SK-N-SH treated with all-trans-retinoic acid at 6 μM for 48 hours (cell line): ENCODE results near the gene LCE2A.
"Not testable (repeated sequence)": the region's sequence is repeated elsewhere in the genome, so short reads cannot be mapped to it uniquely, and the experiment has no call there.

Source experiments
- ATAC-seq: fragments of 200-7000 bp; cut with Tn5 transposase; 3 replicates; pipeline ENCODE4 v1.9.1; 2020; ENCODE audit warnings: mild to moderate bottlenecking, moderate library complexity
- ARNTL ChIP-seq: fragments of 450-650 bp; formaldehyde crosslinking; IDR thresholded peaks from 2 replicates; pipeline ENCODE4 v1.5.0; 2020; ENCODE audit warnings: low read depth, mild to moderate bottlenecking, moderate library complexity, borderline replicate concordance
- BACH2 ChIP-seq: fragments of 250-450 bp; sonication (Bioruptor Pico); IDR thresholded peaks from 2 replicates; pipeline ENCODE4 v1.9.0; 2021; ENCODE audit warnings: mild to moderate bottlenecking, borderline replicate concordance
- CSDC2 ChIP-seq: fragments of 250-450 bp; sonication (Bioruptor Pico); IDR thresholded peaks from 2 replicates; pipeline ENCODE4 v1.5.0; 2020; ENCODE audit warnings: mild to moderate bottlenecking, moderate library complexity
- ESRRG ChIP-seq: fragments of 250-450 bp; sonication (Bioruptor Pico); IDR thresholded peaks from 2 replicates; pipeline ENCODE4 v1.6.1; 2021; ENCODE audit warnings: mild to moderate bottlenecking
- GLIS3 ChIP-seq: fragments of 250-450 bp; sonication (Bioruptor Pico); IDR thresholded peaks from 2 replicates; pipeline ENCODE4 v1.5.0; 2020; ENCODE audit warnings: mild to moderate bottlenecking, moderate library complexity
- ISL1 ChIP-seq: fragments of 250-450 bp; sonication (Bioruptor Pico); IDR thresholded peaks from 2 replicates; pipeline ENCODE4 v2.1.2; 2022; ENCODE audit warnings: mild to moderate bottlenecking, moderate library complexity
- OSR1 ChIP-seq: fragments of 250-450 bp; sonication (Bioruptor Pico); IDR thresholded peaks from 2 replicates; pipeline ENCODE4 v1.8.0; 2022; ENCODE audit warnings: moderate library complexity, mild to moderate bottlenecking, inconsistent platforms
- PPARA ChIP-seq: fragments of 250-450 bp; sonication (Bioruptor Pico); IDR thresholded peaks from 2 replicates; pipeline ENCODE4 v1.5.0; 2020; ENCODE audit warnings: mild to moderate bottlenecking, borderline replicate concordance
- RARB ChIP-seq: fragments of 250-450 bp; sonication (Bioruptor Pico); IDR thresholded peaks from 2 replicates; pipeline ENCODE4 v1.8.0; 2021; ENCODE audit warnings: mild to moderate bottlenecking, moderate library complexity
- SNAI2 ChIP-seq: fragments of 250-450 bp; sonication (Bioruptor Pico); IDR thresholded peaks from 2 replicates; pipeline ENCODE4 v1.5.0; 2020; ENCODE audit warnings: mild to moderate bottlenecking, moderate library complexity
- TCF4 ChIP-seq: fragments of 250-450 bp; sonication (Bioruptor Pico); IDR thresholded peaks from 2 replicates; pipeline ENCODE4 v1.8.0; 2021; ENCODE audit warnings: mild to moderate bottlenecking, moderate library complexity, borderline replicate concordance
- TOX ChIP-seq: fragments of 250-450 bp; sonication (Bioruptor Pico); IDR thresholded peaks from 2 replicates; pipeline ENCODE4 v1.8.0; 2021; ENCODE audit warnings: mild to moderate bottlenecking, moderate library complexity, borderline replicate concordance
- ZC3H10 ChIP-seq: fragments of 250-450 bp; sonication (Bioruptor Pico); IDR thresholded peaks from 2 replicates; pipeline ENCODE4 v1.5.1; 2021; ENCODE audit warnings: mild to moderate bottlenecking, moderate library complexity
- ZFP3 ChIP-seq: fragments of 250-450 bp; sonication (Bioruptor Pico); IDR thresholded peaks from 2 replicates; pipeline ENCODE4 v1.5.0; 2020; ENCODE audit warnings: mild to moderate bottlenecking, moderate library complexity
- ZFP30 ChIP-seq: fragments of 450-650 bp; formaldehyde crosslinking; IDR thresholded peaks from 2 replicates; pipeline ENCODE4 v1.5.0; 2022; ENCODE audit warnings: mild to moderate bottlenecking, moderate library complexity
- ZNF565 ChIP-seq: fragments of 450-650 bp; formaldehyde crosslinking; conservative IDR thresholded peaks from 2 replicates; pipeline ENCODE4 v1.5.0; 2020; ENCODE audit warnings: low read depth, mild to moderate bottlenecking, moderate library complexity
- ZNF70 ChIP-seq: fragments of 450-650 bp; formaldehyde crosslinking; IDR thresholded peaks from 2 replicates; pipeline ENCODE4 v1.5.0; 2020; ENCODE audit warnings: mild to moderate bottlenecking, moderate library complexity
- ZNF8 ChIP-seq: fragments of 450-650 bp; formaldehyde crosslinking; IDR thresholded peaks from 2 replicates; pipeline ENCODE4 v1.5.0; 2020; ENCODE audit warnings: mild to moderate bottlenecking, moderate library complexity
- TF ChIP-seq, protein P1 (sequence below): fragments of 250-450 bp; sonication (Bioruptor Pico); IDR thresholded peaks from 2 replicates; pipeline ENCODE4 v1.8.0; 2020; ENCODE audit warnings: mild to moderate bottlenecking, moderate library complexity, borderline replicate concordance
- TF ChIP-seq, protein P2 (sequence below): fragments of 250-450 bp; sonication (Bioruptor Pico); IDR thresholded peaks from 2 replicates; pipeline ENCODE4 v1.5.0; 2020; ENCODE audit warnings: mild to moderate bottlenecking, moderate library complexity
- TF ChIP-seq, protein P3 (sequence below): fragments of 250-450 bp; sonication (Bioruptor Pico); IDR thresholded peaks from 2 replicates; pipeline ENCODE4 v1.5.1; 2021; ENCODE audit warnings: mild to moderate bottlenecking, moderate library complexity
- TF ChIP-seq, protein P4 (sequence below): fragments of 250-450 bp; sonication (Bioruptor Pico); IDR thresholded peaks from 2 replicates; pipeline ENCODE4 v1.5.1; 2020; ENCODE audit warnings: low read depth, mild to moderate bottlenecking, moderate library complexity

Gene LCE2A

DNA sequence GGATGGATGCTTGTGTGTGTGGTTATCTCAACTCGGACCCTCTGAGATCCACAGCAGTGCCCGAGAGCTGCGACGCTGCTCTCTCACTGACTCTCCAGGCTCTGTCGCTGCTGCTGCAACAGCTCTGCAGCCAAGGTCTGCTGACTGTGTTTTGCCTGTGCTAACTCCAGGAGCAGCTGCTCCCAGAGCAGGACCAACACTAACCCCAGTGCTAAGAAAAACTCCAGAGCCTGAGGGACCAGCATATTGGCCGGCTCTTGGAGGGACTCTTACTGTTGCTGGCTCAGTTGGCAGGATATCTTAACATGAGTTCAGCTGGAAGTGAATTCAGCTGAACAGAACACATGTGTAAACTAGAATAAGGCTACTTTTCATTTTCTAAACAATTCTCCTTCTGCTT lies 18.7 kb upstream of the LCE2A start:
- no peak for ATAC-seq
- TF ChIP-seq PPARA (CRISPR knock-in tag) (no peak), ZFP3 (no peak), ZNF8 (CRISPR knock-in tag) (no peak)

DNA sequence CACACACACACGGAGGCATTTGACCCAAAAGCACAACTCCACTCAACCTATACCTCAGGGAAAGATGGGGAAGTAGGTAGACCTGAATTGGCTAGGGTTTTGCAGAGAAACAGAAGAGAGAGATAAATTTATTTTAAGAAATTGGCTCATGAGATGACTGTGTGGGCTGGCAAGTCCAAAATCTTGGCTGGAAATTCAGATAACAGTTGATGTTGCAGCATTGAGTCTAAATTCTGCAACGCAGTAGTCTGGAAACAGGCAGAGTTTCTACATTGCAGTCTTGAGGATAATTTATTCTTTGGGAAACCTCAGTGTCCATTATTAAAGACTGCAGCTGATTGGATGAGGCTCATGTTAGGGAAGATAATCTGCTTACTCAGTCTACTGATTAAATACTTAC lies 16.5 kb upstream of the LCE2A start:
- TF ChIP-seq TOX (CRISPR knock-in tag) (no peak), ISL1 (CRISPR knock-in tag) (no peak), PPARA (CRISPR knock-in tag) (no peak), RARB (no peak), ESRRG (CRISPR knock-in tag) (no peak), ZFP3 (no peak), OSR1 (CRISPR knock-in tag) (no peak), TCF4 (no peak)
- TF ChIP-seq, protein P1, sequence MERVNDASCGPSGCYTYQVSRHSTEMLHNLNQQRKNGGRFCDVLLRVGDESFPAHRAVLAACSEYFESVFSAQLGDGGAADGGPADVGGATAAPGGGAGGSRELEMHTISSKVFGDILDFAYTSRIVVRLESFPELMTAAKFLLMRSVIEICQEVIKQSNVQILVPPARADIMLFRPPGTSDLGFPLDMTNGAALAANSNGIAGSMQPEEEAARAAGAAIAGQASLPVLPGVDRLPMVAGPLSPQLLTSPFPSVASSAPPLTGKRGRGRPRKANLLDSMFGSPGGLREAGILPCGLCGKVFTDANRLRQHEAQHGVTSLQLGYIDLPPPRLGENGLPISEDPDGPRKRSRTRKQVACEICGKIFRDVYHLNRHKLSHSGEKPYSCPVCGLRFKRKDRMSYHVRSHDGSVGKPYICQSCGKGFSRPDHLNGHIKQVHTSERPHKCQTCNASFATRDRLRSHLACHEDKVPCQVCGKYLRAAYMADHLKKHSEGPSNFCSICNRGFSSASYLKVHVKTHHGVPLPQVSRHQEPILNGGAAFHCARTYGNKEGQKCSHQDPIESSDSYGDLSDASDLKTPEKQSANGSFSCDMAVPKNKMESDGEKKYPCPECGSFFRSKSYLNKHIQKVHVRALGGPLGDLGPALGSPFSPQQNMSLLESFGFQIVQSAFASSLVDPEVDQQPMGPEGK (CRISPR knock-in tag) = no peak
- TF ChIP-seq, protein P2, sequence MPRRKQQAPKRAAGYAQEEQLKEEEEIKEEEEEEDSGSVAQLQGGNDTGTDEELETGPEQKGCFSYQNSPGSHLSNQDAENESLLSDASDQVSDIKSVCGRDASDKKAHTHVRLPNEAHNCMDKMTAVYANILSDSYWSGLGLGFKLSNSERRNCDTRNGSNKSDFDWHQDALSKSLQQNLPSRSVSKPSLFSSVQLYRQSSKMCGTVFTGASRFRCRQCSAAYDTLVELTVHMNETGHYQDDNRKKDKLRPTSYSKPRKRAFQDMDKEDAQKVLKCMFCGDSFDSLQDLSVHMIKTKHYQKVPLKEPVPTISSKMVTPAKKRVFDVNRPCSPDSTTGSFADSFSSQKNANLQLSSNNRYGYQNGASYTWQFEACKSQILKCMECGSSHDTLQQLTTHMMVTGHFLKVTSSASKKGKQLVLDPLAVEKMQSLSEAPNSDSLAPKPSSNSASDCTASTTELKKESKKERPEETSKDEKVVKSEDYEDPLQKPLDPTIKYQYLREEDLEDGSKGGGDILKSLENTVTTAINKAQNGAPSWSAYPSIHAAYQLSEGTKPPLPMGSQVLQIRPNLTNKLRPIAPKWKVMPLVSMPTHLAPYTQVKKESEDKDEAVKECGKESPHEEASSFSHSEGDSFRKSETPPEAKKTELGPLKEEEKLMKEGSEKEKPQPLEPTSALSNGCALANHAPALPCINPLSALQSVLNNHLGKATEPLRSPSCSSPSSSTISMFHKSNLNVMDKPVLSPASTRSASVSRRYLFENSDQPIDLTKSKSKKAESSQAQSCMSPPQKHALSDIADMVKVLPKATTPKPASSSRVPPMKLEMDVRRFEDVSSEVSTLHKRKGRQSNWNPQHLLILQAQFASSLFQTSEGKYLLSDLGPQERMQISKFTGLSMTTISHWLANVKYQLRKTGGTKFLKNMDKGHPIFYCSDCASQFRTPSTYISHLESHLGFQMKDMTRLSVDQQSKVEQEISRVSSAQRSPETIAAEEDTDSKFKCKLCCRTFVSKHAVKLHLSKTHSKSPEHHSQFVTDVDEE (CRISPR knock-in tag) = no peak
- no peak for ATAC-seq

DNA sequence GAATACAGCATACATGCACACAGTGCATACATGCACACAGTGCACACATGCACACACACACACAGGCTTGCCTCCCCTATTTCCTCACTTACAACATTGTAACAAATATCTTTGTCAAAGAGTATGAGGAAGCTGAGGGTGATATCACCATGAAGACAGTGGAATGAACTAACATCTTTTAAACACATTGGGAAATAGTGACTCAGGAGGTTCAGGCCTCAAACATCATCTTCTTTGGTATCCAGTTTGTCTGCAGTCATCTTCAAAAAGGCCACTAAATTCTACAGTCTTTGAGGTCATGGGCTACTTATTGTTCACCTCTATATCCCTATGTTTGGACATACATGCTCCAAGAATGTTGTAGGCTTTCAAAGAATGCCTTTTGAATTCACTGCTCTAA lies 14.3 kb upstream of the LCE2A start:
- ATAC-seq = no peak
- no peak for TF ChIP-seq ARNTL (CRISPR knock-in tag)
- TF ChIP-seq PPARA (CRISPR knock-in tag) = no peak
- no peak for TF ChIP-seq OSR1 (CRISPR knock-in tag)
- TF ChIP-seq ZFP30 (CRISPR knock-in tag) = no peak
- no peak for TF ChIP-seq ISL1 (CRISPR knock-in tag)
- TF ChIP-seq TOX (CRISPR knock-in tag) = no peak
- no peak for TF ChIP-seq CSDC2 (CRISPR knock-in tag)

DNA sequence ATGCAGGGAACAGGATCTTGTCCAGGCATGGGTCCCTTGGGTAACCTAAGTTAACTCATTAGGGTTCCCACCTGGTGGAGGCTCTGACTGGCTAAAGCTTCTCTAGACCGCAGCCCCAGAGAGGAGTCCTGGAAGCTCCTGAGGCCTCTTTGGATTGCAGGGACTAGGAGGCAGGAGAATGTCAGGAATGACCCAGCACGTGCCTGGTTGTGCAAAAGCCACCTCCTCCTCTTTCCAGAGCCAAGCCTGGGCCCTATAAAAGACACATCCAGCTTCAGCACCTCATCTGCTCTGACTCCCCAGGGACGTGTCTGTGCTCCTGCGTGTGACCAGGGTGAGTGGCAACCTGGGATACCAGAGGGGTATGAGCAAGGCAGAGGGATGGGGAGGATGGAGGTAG lies 12.3 kb upstream of the LCE2A start, which contains the start of gene LCE2B:
LCE2B (plus strand) TSS at position 301 of the 400 bp plus-strand sequence. CDS start 721 bp downstream, outside the sequence.
- not testable (repeated sequence) for ATAC-seq

DNA sequence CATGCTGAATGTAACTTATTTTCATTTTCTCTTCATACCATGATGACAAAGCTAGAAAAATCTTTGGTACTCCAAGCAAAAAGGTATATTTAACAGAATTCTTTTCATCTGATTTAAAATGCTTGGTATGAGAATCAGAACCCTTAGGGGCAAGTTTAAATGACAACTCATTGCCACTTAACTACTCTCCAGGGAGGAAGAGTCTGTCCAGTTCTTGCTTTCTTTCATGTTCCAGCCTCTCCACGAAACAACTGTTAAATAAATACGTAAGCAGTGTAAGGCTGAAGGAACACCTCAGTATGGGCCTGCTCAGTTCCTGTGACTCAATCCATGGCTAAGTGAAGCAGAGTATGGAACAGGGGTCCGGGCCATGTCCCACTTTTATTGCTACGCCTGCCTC lies 1.6 kb downstream of the LCE2A start:
- ATAC-seq = no peak; the same call in 2 of the 3 replicates
- TF ChIP-seq ZNF70 (CRISPR knock-in tag) = no peak
- no peak for TF ChIP-seq ISL1 (CRISPR knock-in tag)
- TF ChIP-seq, protein P3, sequence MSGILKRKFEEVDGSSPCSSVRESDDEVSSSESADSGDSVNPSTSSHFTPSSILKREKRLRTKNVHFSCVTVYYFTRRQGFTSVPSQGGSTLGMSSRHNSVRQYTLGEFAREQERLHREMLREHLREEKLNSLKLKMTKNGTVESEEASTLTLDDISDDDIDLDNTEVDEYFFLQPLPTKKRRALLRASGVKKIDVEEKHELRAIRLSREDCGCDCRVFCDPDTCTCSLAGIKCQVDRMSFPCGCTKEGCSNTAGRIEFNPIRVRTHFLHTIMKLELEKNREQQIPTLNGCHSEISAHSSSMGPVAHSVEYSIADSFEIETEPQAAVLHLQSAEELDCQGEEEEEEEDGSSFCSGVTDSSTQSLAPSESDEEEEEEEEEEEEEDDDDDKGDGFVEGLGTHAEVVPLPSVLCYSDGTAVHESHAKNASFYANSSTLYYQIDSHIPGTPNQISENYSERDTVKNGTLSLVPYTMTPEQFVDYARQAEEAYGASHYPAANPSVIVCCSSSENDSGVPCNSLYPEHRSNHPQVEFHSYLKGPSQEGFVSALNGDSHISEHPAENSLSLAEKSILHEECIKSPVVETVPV (CRISPR knock-in tag) = no peak
- no peak for TF ChIP-seq OSR1 (CRISPR knock-in tag)
- TF ChIP-seq, protein P4, sequence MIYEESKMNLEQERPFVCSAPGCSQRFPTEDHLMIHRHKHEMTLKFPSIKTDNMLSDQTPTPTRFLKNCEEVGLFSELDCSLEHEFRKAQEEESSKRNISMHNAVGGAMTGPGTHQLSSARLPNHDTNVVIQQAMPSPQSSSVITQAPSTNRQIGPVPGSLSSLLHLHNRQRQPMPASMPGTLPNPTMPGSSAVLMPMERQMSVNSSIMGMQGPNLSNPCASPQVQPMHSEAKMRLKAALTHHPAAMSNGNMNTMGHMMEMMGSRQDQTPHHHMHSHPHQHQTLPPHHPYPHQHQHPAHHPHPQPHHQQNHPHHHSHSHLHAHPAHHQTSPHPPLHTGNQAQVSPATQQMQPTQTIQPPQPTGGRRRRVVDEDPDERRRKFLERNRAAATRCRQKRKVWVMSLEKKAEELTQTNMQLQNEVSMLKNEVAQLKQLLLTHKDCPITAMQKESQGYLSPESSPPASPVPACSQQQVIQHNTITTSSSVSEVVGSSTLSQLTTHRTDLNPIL (CRISPR knock-in tag) = no peak
- TF ChIP-seq ZFP3 = no peak
- TF ChIP-seq SNAI2 (CRISPR knock-in tag) = no peak
- TF ChIP-seq TOX (CRISPR knock-in tag) = no peak
- no peak for TF ChIP-seq ZNF8 (CRISPR knock-in tag)
- no peak for TF ChIP-seq ZNF565
- TF ChIP-seq ESRRG (CRISPR knock-in tag) = no peak
- no peak for TF ChIP-seq PPARA (CRISPR knock-in tag)
- no peak for TF ChIP-seq ZFP30 (CRISPR knock-in tag)
- TF ChIP-seq RARB = no peak
- no peak for TF ChIP-seq GLIS3
- no peak for TF ChIP-seq ZC3H10
- no peak for TF ChIP-seq BACH2
